SW480 (cell line): ENCODE measurements around the gene BRD1.

Experiments
- DNase-seq: peaks from one replicate; pipeline ENCODE4 v3.0.0-alpha.2; 2016; ENCODE audit warnings: low spot score

The BRD1 gene

GRCh38 chr22:49751966-49752597, 75.6 kb downstream of the BRD1 start:
- DNase-seq = no peak

GRCh38 chr22:49751318-49751965, 76.2 kb downstream of the BRD1 start:
- DNase-seq = no peak

DNA sequence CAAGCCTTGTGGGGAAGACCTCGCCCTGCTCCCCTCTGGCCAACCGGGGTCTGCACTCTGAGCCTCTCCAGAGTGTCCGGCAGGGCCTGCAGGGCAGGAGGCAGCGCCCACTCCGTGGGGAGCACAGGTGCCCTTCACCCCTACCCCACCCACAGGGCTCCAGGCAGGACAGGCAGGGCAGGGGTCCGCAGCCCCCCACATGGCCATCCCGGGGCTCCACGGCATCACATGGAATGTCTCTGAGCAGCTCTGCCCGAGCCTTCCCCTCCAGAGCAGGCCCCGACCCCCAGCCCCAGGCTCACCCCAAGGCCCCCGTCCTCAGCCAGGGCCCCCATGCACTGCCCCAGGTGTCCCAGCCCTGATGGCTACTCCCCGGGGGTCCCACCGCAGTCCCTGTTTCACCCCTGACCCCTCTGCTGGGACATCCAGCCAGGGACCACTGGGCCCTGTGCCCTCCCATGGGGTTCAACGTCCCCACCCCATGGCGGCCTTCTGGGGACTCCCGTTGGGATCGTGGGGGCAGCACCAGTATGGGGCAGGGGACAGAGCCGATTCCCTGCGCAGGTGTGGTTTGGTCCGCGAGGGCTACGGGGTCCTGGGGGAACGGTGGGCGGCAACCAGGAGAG, 77.7 kb downstream of the BRD1 start:
- no peak for DNase-seq

DNA sequence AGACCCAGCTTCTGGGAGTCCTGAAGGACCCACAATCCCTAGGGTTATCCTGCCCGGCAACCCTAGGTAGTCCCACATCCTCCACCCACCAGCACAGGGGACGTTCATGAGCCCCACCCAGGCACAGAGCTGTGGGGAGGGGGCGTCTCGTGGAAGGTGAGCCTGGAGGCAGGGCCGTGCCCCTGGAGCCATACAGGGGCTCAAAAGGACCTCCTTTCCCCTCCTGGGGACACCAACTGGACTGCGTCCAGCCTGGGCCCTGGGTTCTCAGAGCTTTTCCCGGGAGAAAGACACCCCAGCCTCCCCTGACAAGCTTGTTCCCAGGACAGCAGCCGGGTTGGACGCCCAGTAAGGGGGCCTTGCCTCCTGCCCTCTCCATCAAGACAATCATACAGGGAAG, 78.4 kb downstream of the BRD1 start:
- no peak for DNase-seq

DNA sequence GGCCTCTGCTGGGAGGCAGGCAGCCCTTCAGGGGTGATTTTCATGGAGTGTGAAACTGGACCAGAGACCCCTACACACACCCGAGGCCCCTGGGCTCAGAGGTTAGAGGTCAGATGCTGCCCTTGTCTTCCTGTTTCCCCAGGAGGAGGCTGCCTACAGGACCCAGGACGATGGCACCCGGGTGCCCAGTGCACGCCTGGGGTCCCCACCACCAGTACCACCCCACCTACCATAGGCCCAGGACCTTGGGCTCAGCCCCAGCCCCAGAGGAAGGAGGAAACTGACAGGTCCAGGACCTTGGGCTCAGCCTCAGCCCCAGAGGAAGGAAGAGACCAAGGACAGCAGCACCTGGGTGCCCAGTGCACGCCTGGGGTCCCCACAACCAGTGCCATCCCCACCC, 79.2 kb downstream of the BRD1 start:
- DNase-seq = no peak

GRCh38 chr22:49747716-49748115, 80.0 kb downstream of the BRD1 start:
- DNase-seq = no peak

GRCh38 chr22:49747130-49747529, 80.5 kb downstream of the BRD1 start:
- DNase-seq = no peak

- DNase-seq = no peak
Observed at GRCh38 chr22:49746065-49746464, 81.6 kb downstream of the BRD1 start.

GRCh38 chr22:49740242-49740641, 87.4 kb downstream of the BRD1 start:
- DNase-seq = no peak

- DNase-seq = no peak
Observed at GRCh38 chr22:49739138-49739537, 88.5 kb downstream of the BRD1 start.

DNA sequence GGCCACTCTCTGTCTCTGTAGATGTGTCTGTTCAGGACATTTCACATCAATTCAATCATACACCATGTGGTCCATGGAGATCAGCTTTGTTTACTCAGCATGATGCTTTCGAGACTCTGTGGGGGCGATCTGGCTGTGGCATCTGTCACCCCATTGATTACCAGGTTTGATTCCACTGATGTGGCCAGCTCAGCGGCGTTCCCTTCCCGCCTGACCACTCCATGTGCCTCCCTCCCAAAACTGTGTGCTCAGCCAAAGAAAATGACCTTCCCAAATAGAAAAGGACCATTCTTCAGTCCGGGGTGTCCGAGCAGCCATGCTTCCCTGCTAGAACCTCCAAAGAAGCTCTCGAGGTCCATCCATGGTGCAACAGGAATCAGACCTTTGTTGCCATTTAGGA, 89.1 kb downstream of the BRD1 start:
- DNase-seq = no peak

DNA sequence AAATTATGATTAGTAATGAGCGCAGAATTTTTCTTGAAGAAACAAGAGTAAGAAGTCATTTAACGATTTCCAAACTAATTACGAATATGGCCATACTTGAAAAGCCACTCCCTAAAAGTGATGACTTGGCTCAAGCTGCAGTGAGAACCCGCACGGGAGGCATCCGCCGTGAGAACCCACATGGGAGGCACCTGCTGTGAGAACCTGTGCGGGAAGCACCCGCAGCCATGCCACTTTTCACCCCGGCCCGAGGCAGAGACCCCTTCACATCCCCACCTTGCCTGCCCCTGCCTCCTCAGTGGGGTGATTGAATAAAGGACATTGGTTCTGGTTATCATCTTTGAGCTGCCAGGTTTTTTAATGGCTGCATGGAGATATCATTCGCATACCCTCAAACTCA, 89.7 kb downstream of the BRD1 start:
- no peak for DNase-seq

- DNase-seq = no peak
Observed at GRCh38 chr22:49737101-49737551, 90.5 kb downstream of the BRD1 start.

- DNase-seq = no peak
Observed at GRCh38 chr22:49736538-49736937, 91.1 kb downstream of the BRD1 start.

- DNase-seq = no peak
Observed at GRCh38 chr22:49735901-49736421, 91.7 kb downstream of the BRD1 start.

DNA sequence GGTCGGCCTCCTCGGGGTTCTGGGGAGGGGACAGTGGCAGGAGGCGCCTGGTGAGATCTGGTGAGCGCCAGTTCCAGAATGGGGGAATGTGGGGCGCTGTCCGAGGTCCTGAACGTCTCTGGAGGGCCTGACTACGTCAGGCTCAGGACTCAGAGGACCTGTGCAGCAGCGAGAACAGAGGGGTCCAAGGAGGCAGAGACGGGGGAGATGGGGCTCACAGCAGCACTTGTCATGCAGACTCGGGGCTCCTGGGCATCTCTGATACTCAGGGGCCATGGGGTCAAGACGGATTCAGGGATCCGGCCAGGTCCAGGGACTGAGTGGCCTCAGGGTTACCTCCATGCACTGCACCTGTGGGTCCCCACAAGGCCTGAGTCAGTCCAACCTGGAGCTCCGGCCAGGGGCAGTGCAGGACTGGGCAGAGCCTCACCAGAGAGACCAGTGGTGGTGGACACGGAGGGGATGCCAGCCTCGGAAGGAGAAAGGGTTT, 92.2 kb downstream of the BRD1 start:
- DNase-seq = no peak

- no peak for DNase-seq
Observed at GRCh38 chr22:49734882-49735281, 92.8 kb downstream of the BRD1 start.

DNA sequence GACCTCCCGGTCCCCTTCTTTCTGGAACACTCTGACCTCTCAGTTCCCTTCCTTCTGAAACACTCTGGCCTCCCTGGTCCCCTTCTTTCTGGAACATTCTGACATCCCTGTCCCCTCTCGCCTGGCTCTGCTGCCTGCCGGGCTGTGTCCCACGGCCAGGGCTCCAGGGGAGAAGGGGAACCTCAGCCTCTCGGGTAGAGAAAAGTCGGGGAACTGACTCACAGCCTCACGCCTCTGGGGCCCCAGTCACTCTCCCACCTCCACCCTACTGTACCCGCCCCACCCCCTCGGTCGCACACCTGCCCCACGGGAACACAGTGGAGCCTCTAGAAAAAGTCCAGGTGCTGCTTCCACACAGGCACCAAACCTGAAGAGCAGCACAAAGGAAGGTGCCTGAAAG, 93.3 kb downstream of the BRD1 start:
- no peak for DNase-seq

- DNase-seq = no peak
Observed at GRCh38 chr22:49733631-49734030, 94.0 kb downstream of the BRD1 start.

DNA sequence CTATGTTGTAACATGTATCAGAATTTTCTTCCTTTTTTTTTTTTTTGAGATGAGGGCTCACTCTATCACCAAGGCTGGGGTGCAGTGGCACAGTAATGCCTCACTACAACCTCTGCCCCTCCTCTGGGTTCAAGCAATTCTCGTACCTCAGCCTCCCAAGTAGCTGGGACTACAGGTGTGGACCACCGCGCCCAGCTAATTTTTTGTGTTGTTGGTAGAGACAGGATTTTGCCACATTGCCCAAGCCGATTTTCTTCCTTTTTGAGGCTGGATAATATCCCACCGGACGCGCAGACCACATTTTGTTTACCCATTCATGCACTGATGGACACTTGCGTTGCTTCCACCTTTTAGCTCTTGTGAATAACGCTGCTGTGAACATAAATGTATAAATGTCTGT, 97.0 kb downstream of the BRD1 start:
- no peak for DNase-seq

DNA sequence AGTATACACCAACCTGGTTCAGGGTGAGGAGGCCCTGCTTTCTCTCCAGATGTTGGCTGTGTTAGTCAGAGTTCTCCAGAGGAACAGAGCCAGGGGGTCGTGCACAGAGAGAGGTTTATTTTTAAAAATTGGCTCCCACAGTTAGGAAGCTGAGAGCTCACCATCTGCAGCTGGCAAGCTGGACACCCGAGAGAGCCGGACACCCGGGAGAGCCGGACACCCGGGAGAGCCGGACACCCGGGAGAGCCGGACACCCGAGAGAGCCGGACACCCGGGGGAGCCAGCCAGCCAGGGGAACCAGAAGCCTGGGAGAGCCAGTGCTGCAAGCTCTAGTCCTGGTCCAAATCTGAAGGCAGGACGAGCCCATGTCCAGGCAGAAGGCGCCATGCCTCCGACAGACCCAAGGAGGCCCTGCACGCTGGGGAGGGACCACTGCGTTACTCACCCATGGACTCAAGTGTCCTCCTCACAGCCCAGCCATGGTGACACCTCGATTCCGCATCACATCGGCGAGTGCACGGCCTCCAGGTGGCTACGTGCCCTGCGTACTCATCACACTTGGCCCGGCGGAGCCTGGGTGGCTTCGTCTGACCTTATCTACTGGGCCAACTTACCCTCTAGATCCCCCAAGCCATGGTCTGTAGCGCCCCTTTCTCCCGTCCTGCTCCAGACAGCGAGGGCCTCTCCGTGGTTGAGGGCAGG, 99.0 kb downstream of the BRD1 start:
- no peak for DNase-seq

DNA sequence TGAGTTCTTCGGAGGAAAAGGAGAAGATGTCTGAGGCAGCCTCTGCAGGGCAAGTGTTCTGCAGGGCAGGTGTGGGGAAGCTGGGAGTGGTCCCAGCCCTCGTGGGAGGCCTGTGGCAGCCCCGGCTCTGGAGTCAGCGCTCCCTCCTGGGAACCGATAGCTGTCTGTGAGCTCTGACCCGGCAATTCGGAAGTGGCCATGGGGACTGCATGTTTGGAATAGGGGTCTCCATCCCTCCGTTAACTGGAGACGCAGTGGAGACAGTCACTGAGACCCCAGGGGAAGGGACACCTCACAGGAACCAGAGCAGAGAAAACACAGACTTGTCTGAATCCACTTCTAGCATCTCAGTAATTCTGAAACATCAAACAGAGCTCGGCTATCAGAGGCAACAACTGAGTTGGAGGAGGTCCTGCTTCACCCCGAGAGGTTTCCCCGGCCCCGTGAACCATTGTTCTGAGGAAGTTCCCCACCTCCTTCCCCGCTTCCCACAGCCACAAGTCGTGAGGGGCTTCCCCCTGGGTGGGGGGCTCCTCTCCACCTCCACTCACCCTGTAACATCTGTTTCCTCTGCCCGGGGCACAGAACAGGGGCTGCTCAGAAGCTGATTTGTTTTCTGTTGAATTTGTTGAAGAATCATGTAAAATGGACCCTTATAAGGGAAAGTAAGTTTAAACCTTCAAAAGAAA, 99.6 kb downstream of the BRD1 start:
- no peak for DNase-seq
